Measurements from ENCODE around the gene C16orf74. TPM values are rescaled to one million over a fixed set of nuclear protein-coding genes. Genes with fewer than 3 reads are reported as not detected.

Gene C16orf74
- total and polyA plus RNA-seq, 2 of the 13 experiments (the other 11 are each of a cell fraction or from before 2014, with no cell fraction given), result 0.13 to 0.29 TPM

GRCh38 chr16:85799497-85800320, 48.8 kb upstream of the C16orf74 start, which contains the start of the genes COX4I1 and EMC8 (continued):
- TF ChIP-seq ZNF235 (CRISPR knock-in tag; IDR thresholded peaks at IDR 0.05; ENCODE audit: borderline replicate concordance) (0 out of 2 replicates have a peak, but pooled peaks have one; percentile 9), ZBTB3 (CRISPR knock-in tag; IDR thresholded peaks at IDR 0.05; ENCODE audit: borderline replicate concordance, low read depth) (0 out of 2 replicates have a peak, but pooled peaks have one; percentile 82), CBX2 (IDR thresholded peaks at IDR 0.05; ENCODE audit: low read depth, low read length) (no peak), CBX2 (CRISPR knock-in tag; IDR thresholded peaks at IDR 0.05; ENCODE audit: low read depth) (no peak), SRSF4 (IDR thresholded peaks at IDR 0.05; ENCODE audit: low read depth, low read length, poor library complexity, severe bottlenecking) (no peak), HMGXB4 (CRISPR knock-in tag; IDR thresholded peaks at IDR 0.05; ENCODE audit: borderline replicate concordance in 1 of 2, low read depth in 1 of 2) (peak; percentile 76 to 93; a peak in 3 of 4 replicates), ZNF839 (CRISPR knock-in tag; IDR thresholded peaks at IDR 0.05; ENCODE audit: borderline replicate concordance) (peak; percentile 89; the same call in 1 of the 2 replicates), MLLT10 (CRISPR knock-in tag; IDR thresholded peaks at IDR 0.05) (no peak), NR1H2 (CRISPR knock-in tag; IDR thresholded peaks at IDR 0.05; ENCODE audit: borderline replicate concordance, low read depth) (peak; percentile 57; the same call in 1 of the 2 replicates), ZNF724P (CRISPR knock-in tag; IDR thresholded peaks at IDR 0.05; ENCODE audit: borderline replicate concordance) (no peak), ZNF546 (CRISPR knock-in tag; conservative IDR thresholded peaks at IDR 0.05) (peak; percentile 86), AGO1 (IDR thresholded peaks at IDR 0.05; ENCODE audit: low read depth, low read length, poor library complexity, severe bottlenecking) (peak; percentile 85), SMARCC2 (IDR thresholded peaks at IDR 0.05) (no peak), NFIC (IDR thresholded peaks at IDR 0.05; ENCODE audit: low read length) (no peak), ZNF766 (CRISPR knock-in tag; IDR thresholded peaks at IDR 0.05; ENCODE audit: borderline replicate concordance) (peak; percentile 71; the same call in 1 of the 2 replicates), MED8 (CRISPR knock-in tag; IDR thresholded peaks at IDR 0.05; ENCODE audit: insufficient replicate concordance) (peak; percentile 77), ZBTB39 (CRISPR knock-in tag; IDR thresholded peaks at IDR 0.05) (peak; percentile 45; the same call in 1 of the 2 replicates), ZNF672 (CRISPR knock-in tag; IDR thresholded peaks at IDR 0.05) (no peak), CEBPB (IDR thresholded peaks at IDR 0.05; ENCODE audit: borderline replicate concordance, low read depth, low read length) (no peak; the same call in 1 of the 2 replicates), ZNF644 (CRISPR knock-in tag; IDR thresholded peaks at IDR 0.05; ENCODE audit: low read depth) (no peak), LCORL (IDR thresholded peaks at IDR 0.05) (no peak), LCORL (CRISPR knock-in tag; IDR thresholded peaks at IDR 0.05) (peak; percentile 67), BCLAF1 (IDR thresholded peaks at IDR 0.05) (no peak)
